HepG2 (cell line): ENCODE measurements around the gene LYRM9. TPM values are rescaled to one million over a fixed set of nuclear protein-coding genes. Genes with fewer than 3 reads are reported as not detected.

Source experiments
- ATAC-seq: fragments of 200-7000 bp; cut with Tn5 transposase; 3 replicates; pipeline ENCODE4 v1.9.1; 2020; ENCODE audit warnings: mild to moderate bottlenecking, moderate library complexity
- BruUV-seq: library from RNA; stranded (reverse); fragments of 400-500 nt; replicated peaks from 2 replicates; lab custom pipeline; 2021; lab: Mats Ljungman, UMichigan
- CTCF ChIA-PET: fragments of 300-600 bp; formaldehyde crosslinking; extraction: SDS; loops from one replicate; lab custom pipeline; 2021; ENCODE audit warnings: low total read pairs, inconsistent platforms, low intra/inter-chr PET ratio; lab: Yijun Ruan, JAX
- POLR2A ChIA-PET: fragments of 350-600 bp; sonication (Branson Sonifier 250); formaldehyde crosslinking; loops from one replicate; lab custom pipeline; 2020; ENCODE audit warnings: antibody characterized with exemption, inconsistent platforms; lab: Yijun Ruan, JAX
- DNase-seq: peaks from one replicate; pipeline ENCODE4 v3.0.0-alpha.2; 2015; ENCODE audit warnings: low spot score
- FAIRE-seq: peaks from 3 replicates; lab custom pipeline; 2011; peaks lifted over from hg19 to GRCh38; lab: Jason Lieb, UNC
- H2AFZ ChIP-seq: one replicate; pipeline ENCODE4 v1.6.1; 2011; ENCODE audit warnings: low read length, inconsistent platforms
- H3K27ac ChIP-seq: fragments of 300-600 bp; 3 replicates; pipeline ENCODE4 v1.8.0; 2011; ENCODE audit warnings: mixed run types, mild to moderate bottlenecking, mixed read lengths, low read length, inconsistent platforms; ENCODE audit not compliant: insufficient read depth; ENCODE audit errors: extremely low read length
- H3K27me3 ChIP-seq, 2 experiments: fragments of 200-600 bp in 1 of 2; 2 replicates in 1 of 2; 3 replicates in 1 of 2; pipeline versions ENCODE4 v1.6.0 to v1.8.0; 2011; ENCODE audit warnings: low read length in 2 of 2, mild to moderate bottlenecking in 2 of 2, moderate library complexity in 2 of 2, inconsistent platforms in 1 of 2; ENCODE audit not compliant: insufficient read depth in 2 of 2, control insufficient read depth in 1 of 2
- H3K36me3 ChIP-seq, 2 experiments: fragments of 200-600 bp in 1 of 2; replicated peaks in 1 of 2; 2 replicates in 1 of 2; 3 replicates in 1 of 2; pipeline versions ENCODE4 v1.5.1 to v1.8.0; 2011; ENCODE audit warnings: low read length in 2 of 2, inconsistent platforms in 1 of 2; ENCODE audit not compliant: insufficient read depth in 2 of 2, control insufficient read depth in 1 of 2
- H3K4me1 ChIP-seq: 2 replicates; pipeline ENCODE4 v1.5.1; 2012; ENCODE audit warnings: low read length, inconsistent platforms; ENCODE audit not compliant: insufficient read depth
- H3K4me2 ChIP-seq: 2 replicates; pipeline ENCODE4 v1.6.0; 2011; ENCODE audit warnings: low read depth, low read length, inconsistent platforms
- H3K4me3 ChIP-seq, 3 experiments: fragments of 200-600 bp in 1 of 3; sonication (generic), shearing (Covaris generic) in 1 of 3; replicated peaks in 1 of 3; 2 replicates each; pipeline ENCODE4 v1.5.1; 2011 to 2016; ENCODE audit warnings: low read length in 3 of 3, inconsistent platforms in 2 of 3, low read depth in 2 of 3, mild to moderate bottlenecking in 2 of 3, control low read depth in 1 of 3, mixed read lengths in 1 of 3; ENCODE audit not compliant: insufficient read depth in 1 of 3
- H3K79me2 ChIP-seq: one replicate; pipeline ENCODE4 v1.6.1; 2011; ENCODE audit warnings: low read length, inconsistent platforms; ENCODE audit not compliant: insufficient read depth
- H3K9ac ChIP-seq: 2 replicates; pipeline ENCODE4 v1.6.0; 2011; ENCODE audit warnings: mild to moderate bottlenecking, low read depth, low read length, inconsistent platforms; ENCODE audit not compliant: insufficient read depth
- H3K9me3 ChIP-seq: 2 replicates; pipeline ENCODE4 v1.5.1; 2012; ENCODE audit warnings: mild to moderate bottlenecking, low read length
- H4K20me1 ChIP-seq: 2 replicates; pipeline ENCODE4 v1.6.0; 2011; ENCODE audit warnings: inconsistent platforms, mild to moderate bottlenecking, low read length, moderate library complexity; ENCODE audit not compliant: insufficient read depth
- GPN1 ChIP-seq: sonication (generic); formaldehyde crosslinking; IDR thresholded peaks from 2 replicates; pipeline ENCODE4 v1.5.1; 2020; ENCODE audit warnings: missing genetic modification reagents, borderline replicate concordance
- HNF4A ChIP-seq: sonication (generic); formaldehyde crosslinking; IDR thresholded peaks from 2 replicates; pipeline ENCODE4 v1.4.0; 2020; ENCODE audit warnings: missing genetic modification reagents
- HNRNPL ChIP-seq: fragments of 200-400 bp; formaldehyde crosslinking; IDR thresholded peaks from 2 replicates; pipeline ENCODE4 v1.6.1; 2017; ENCODE audit warnings: mild to moderate bottlenecking, low read depth, low read length
- KMT2A ChIP-seq: sonication (generic); formaldehyde crosslinking; IDR thresholded peaks from 2 replicates; pipeline ENCODE4 v1.4.0; 2020; ENCODE audit warnings: missing genetic modification reagents
- TAF15 ChIP-seq: fragments of 200-400 bp; formaldehyde crosslinking; IDR thresholded peaks from one replicate; pipeline ENCODE4 v1.6.1; 2018; ENCODE audit warnings: mild to moderate bottlenecking, low read depth, low read length; ENCODE audit not compliant: poor library complexity, severe bottlenecking
- THAP9 ChIP-seq: sonication (generic); formaldehyde crosslinking; IDR thresholded peaks from 2 replicates; pipeline ENCODE4; 2020; ENCODE audit warnings: missing genetic modification reagents, mild to moderate bottlenecking, borderline replicate concordance
- ZBTB8A ChIP-seq: sonication (generic); formaldehyde crosslinking; IDR thresholded peaks from 2 replicates; pipeline ENCODE4 v1.4.0; 2020; ENCODE audit warnings: mild to moderate bottlenecking, low read depth, missing genetic modification reagents, borderline replicate concordance
- ZNF24 ChIP-seq: fragments of 450-650 bp; IDR thresholded peaks from 2 replicates; pipeline ENCODE4 v1.6.1; 2017; ENCODE audit warnings: antibody characterized with exemption, mild to moderate bottlenecking
- ZNF292 ChIP-seq: sonication (generic); formaldehyde crosslinking; IDR thresholded peaks from 2 replicates; pipeline ENCODE4 v1.8.1; 2022; ENCODE audit warnings: mild to moderate bottlenecking, low read depth, missing genetic modification reagents, borderline replicate concordance
- ZNF3 ChIP-seq: IDR thresholded peaks from 2 replicates; pipeline ENCODE4 v1.7.0; 2017; ENCODE audit warnings: inconsistent platforms
- ZNF331 ChIP-seq: sonication (generic); formaldehyde crosslinking; IDR thresholded peaks from 2 replicates; pipeline ENCODE4 v1.4.0; 2020; ENCODE audit warnings: missing genetic modification reagents
- ZNF33B ChIP-seq: sonication (generic); formaldehyde crosslinking; IDR thresholded peaks from 2 replicates; pipeline ENCODE4 v1.5.1; 2020; ENCODE audit warnings: mild to moderate bottlenecking, missing genetic modification reagents
- ZNF75D ChIP-seq: sonication (generic); formaldehyde crosslinking; IDR thresholded peaks from 2 replicates; pipeline ENCODE4 v1.8.1; 2023; ENCODE audit warnings: missing genetic modification reagents, mild to moderate bottlenecking, borderline replicate concordance
- WGBS: methylation state at CpG from one replicate; pipeline ENCODE4 v1.1.6; 2017; ENCODE audit warnings: low lambda C conversion rate; 5-methylcytosine and 5-hydroxymethylcytosine counted together
- in situ Hi-C: cut with HindIII; loops from 2 replicates; pipeline ENCODE4 v1.10.0; 2017; ENCODE audit warnings: low pct_unique_long_range_greater_than_20kb; ENCODE audit not compliant: extremely low pct_ligation_motif_present
- intact Hi-C: fragments of 100-400 bp; cut with micrococcal nuclease; formaldehyde crosslinking; loops from one replicate; pipeline ENCODE4 v1.10.0; 2022; ENCODE audit not compliant: unreplicated experiment
- polyA plus RNA-seq, 8 experiments: library from polyadenylated mRNA; depleted of rRNA in 3 of 8; stranded (reverse) in 7 of 8; unstranded in 1 of 8; fragments of >200 nt; fragmentation: Illumina TruSeq in 4 of 8; extraction: Trizol in 4 of 8; gene quantifications; 2 replicates each; pipeline versions ENCODE4 v1.2.1 to v1.2.3, GENCODE V29; 2011 to 2016; ENCODE audit warnings: low read depth in 4 of 8, missing spikeins in 1 of 8, mixed read lengths in 1 of 8; ENCODE audit not compliant: insufficient read depth in 1 of 8
- total RNA-seq, 5 experiments: library from RNA; depleted of rRNA; stranded (reverse); fragments of >200 nt; fragmentation: Illumina TruSeq; extraction: Trizol; gene quantifications; 2 replicates each; pipeline ENCODE4 v1.2.3, GENCODE V29; 2016; ENCODE audit warnings: low read depth in 1 of 5
- TF ChIP-seq, protein P1 (sequence below): sonication (generic); formaldehyde crosslinking; IDR thresholded peaks from 2 replicates; pipeline ENCODE4 v1.8.0; 2022; ENCODE audit warnings: mild to moderate bottlenecking, missing genetic modification reagents, moderate library complexity
- TF ChIP-seq, protein P2 (sequence below): sonication (generic); formaldehyde crosslinking; IDR thresholded peaks from 2 replicates; pipeline ENCODE4 v1.8.1; 2023; ENCODE audit warnings: mild to moderate bottlenecking, missing genetic modification reagents
- TF ChIP-seq, protein P3 (sequence below): sonication (generic); formaldehyde crosslinking; IDR thresholded peaks from 2 replicates; pipeline ENCODE4 v1.4.0; 2020; ENCODE audit warnings: missing genetic modification reagents, low read depth, mild to moderate bottlenecking, borderline replicate concordance

The LYRM9 gene
- total and polyA plus RNA-seq, 2 of the 13 experiments (the other 11 are each of a cell fraction or from before 2014, with no cell fraction given), result 0.24 to 0.66 TPM

- intact Hi-C loops (no loop called here), in situ Hi-C loops (no loop called here)
- Histone ChIP-seq H3K27me3 (no peaks in the 10 kb centered on the region; a peak in 1 of 5 replicates), H3K36me3 (no peaks in the 10 kb centered on the region), H3K4me2 (no peak overlapping the region), H2AFZ (no peak overlapping the region), H3K9me3 (no peaks in the 10 kb centered on the region), H3K79me2 (no peaks in the 10 kb centered on the region), H3K4me3 (no peak overlapping the region), H4K20me1 (no peaks in the 10 kb centered on the region), H3K27ac (no peak overlapping the region), H3K4me1 (no peaks in the 10 kb centered on the region), H3K9ac (no peak overlapping the region)
- 0% methylated on average over 2 of the region's 2 CpGs for WGBS
- FAIRE-seq (no peak), DNase-seq (no peak), ATAC-seq (no peak)
- no TSS peak for BruUV-seq
- TF ChIP-seq, protein P1, sequence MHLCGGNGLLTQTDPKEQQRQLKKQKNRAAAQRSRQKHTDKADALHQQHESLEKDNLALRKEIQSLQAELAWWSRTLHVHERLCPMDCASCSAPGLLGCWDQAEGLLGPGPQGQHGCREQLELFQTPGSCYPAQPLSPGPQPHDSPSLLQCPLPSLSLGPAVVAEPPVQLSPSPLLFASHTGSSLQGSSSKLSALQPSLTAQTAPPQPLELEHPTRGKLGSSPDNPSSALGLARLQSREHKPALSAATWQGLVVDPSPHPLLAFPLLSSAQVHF, result no peak
- TF ChIP-seq, protein P2, sequence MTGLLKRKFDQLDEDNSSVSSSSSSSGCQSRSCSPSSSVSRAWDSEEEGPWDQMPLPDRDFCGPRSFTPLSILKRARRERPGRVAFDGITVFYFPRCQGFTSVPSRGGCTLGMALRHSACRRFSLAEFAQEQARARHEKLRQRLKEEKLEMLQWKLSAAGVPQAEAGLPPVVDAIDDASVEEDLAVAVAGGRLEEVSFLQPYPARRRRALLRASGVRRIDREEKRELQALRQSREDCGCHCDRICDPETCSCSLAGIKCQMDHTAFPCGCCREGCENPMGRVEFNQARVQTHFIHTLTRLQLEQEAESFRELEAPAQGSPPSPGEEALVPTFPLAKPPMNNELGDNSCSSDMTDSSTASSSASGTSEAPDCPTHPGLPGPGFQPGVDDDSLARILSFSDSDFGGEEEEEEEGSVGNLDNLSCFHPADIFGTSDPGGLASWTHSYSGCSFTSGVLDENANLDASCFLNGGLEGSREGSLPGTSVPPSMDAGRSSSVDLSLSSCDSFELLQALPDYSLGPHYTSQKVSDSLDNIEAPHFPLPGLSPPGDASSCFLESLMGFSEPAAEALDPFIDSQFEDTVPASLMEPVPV (CRISPR knock-in tag), result no peak
- TF ChIP-seq ZNF3, result no peak
- TF ChIP-seq, protein P3, sequence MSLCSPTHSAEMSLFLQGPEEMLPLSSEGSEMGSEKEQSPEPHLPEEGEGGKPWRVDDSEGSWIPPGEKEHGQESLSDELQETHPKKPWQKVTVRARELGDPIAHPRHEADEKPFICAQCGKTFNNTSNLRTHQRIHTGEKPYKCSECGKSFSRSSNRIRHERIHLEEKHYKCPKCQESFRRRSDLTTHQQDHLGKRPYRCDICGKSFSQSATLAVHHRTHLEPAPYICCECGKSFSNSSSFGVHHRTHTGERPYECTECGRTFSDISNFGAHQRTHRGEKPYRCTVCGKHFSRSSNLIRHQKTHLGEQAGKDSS, result no peak
- TF ChIP-seq ZNF331 (CRISPR knock-in tag), result no peak
- no peak for TF ChIP-seq HNRNPL
- no peak for TF ChIP-seq TAF15
- TF ChIP-seq ZNF75D (CRISPR knock-in tag), result no peak
- no peak for TF ChIP-seq KMT2A (CRISPR knock-in tag)
- no peak for TF ChIP-seq ZNF33B (CRISPR knock-in tag)
- no peak for TF ChIP-seq ZBTB8A
- TF ChIP-seq HNF4A, result no peak
- TF ChIP-seq THAP9 (CRISPR knock-in tag), result no peak
- TF ChIP-seq ZNF24, result no peak
- no peak for TF ChIP-seq ZNF292 (CRISPR knock-in tag)
- no peak for TF ChIP-seq GPN1 (CRISPR knock-in tag)
- CTCF ChIA-PET, result no interaction called here
- POLR2A ChIA-PET, result no interaction called here
Measured at GRCh38 chr17:27912964-27913363, 19.8 kb upstream of the LYRM9 start.
